Right lobe of liver (tissue), 4 donors: ENCODE results near the gene CDH23.

Source experiments
- POLR2A ChIP-seq: fragments of 450-650 bp; IDR thresholded peaks from one replicate; pipeline ENCODE4 v1.6.1; 2017; ENCODE audit warnings: antibody characterized with exemption, mild to moderate bottlenecking
- TF ChIP-seq, protein P1 (sequence below), 4 donors: fragments of 200-600 bp in 3 of 4; fragments of 450-650 bp in 1 of 4; IDR thresholded peaks; one replicate each; pipeline versions ENCODE4 v1.5.1 to v1.8.0; 2016 to 2022; ENCODE audit warnings: antibody characterized with exemption in 4 of 4, mild to moderate bottlenecking in 2 of 4
- donor health status: DM: no; HTN: no; CAD: no.
- donor health status: DM: no; HTN: no; CAD: no.
- donor health status: DM: no; HTN: yes; CAD: no.

DNA sequence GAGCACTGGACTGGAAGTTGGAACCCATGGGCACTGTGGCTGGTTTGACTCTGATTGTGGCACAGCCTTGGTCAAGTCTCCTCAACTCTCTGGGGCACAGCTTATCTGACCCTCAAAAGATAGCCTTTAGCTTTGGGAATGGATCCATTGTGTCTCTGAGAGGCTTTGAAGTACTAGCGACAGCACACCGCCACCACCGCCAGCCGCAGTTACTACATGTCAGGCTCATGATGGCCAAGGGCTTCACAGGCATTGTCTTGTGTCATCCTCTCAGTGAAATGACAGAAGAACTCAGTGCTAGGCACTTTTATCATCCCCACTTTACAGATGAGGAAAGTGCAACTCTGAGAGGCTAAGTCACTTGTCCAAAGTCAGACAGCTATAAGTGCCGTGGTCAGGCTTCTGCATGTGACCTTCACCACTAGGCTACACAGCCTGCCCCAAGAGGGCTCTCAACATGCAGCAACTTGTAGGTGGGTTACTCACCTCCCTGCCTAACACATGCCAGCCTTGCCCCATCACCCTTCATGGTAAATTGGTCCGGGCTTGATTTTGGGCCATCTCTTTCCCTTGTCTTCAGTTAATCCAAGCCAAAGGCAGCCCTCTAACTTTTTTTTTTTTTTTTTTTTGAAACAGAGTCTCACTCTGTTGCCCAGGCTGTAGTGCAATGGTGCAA is 278.7 kb downstream of the CDH23 start:
- no peak for TF ChIP-seq POLR2A
- TF ChIP-seq, protein P1, sequence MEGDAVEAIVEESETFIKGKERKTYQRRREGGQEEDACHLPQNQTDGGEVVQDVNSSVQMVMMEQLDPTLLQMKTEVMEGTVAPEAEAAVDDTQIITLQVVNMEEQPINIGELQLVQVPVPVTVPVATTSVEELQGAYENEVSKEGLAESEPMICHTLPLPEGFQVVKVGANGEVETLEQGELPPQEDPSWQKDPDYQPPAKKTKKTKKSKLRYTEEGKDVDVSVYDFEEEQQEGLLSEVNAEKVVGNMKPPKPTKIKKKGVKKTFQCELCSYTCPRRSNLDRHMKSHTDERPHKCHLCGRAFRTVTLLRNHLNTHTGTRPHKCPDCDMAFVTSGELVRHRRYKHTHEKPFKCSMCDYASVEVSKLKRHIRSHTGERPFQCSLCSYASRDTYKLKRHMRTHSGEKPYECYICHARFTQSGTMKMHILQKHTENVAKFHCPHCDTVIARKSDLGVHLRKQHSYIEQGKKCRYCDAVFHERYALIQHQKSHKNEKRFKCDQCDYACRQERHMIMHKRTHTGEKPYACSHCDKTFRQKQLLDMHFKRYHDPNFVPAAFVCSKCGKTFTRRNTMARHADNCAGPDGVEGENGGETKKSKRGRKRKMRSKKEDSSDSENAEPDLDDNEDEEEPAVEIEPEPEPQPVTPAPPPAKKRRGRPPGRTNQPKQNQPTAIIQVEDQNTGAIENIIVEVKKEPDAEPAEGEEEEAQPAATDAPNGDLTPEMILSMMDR (IDR thresholded peaks at IDR 0.05): no peak
